ENCODE results near the gene EPS8L3.

GRCh38 chr1:109782927-109783326 lies 19.2 kb upstream of the EPS8L3 start:
- TF ChIP-seq CTCF (conservative IDR thresholded peaks at IDR 0.05 in 1 of 2, IDR thresholded peaks at IDR 0.05 in 1 of 2; ENCODE audit: extremely low read depth in 1 of 2, insufficient read depth in 1 of 2, low read depth in 1 of 2, low read length in 2 of 2), result no peak
- TF ChIP-seq EZH2 (IDR thresholded peaks at IDR 0.05; ENCODE audit: borderline replicate concordance, low read length), result no peak
